ENCODE data around the gene ATP11A. TPM values are rescaled to one million over a fixed set of nuclear protein-coding genes. Genes with fewer than 3 reads are reported as not detected.

The ATP11A gene
- total and polyA plus RNA-seq, 9 donors = 6.6 to 72.7 (median 34.9) TPM

- 84 to 87% (median 86%) methylated on average over 17 of the region's 17 CpGs for WGBS, 3 donors
- TF ChIP-seq POLR2A (IDR thresholded peaks at IDR 0.05) = no peak
- no peak for TF ChIP-seq CTCF (IDR thresholded peaks at IDR 0.05)
- no peak for TF ChIP-seq EP300 (IDR thresholded peaks at IDR 0.05)
- H3K27ac ChIP-seq = no peak overlapping the region
- no peaks in the 10 kb centered on the region for H3K9me3 ChIP-seq
- intact Hi-C loops (cut with DNase I) = no loop called here
- no peak overlapping the region for H3K4me3 ChIP-seq
- no peaks in the 10 kb centered on the region for H3K36me3 ChIP-seq
- H3K27me3 ChIP-seq = no peaks in the 10 kb centered on the region
- H3K4me1 ChIP-seq (ENCODE audit: insufficient read depth) = peaks cover 9% of the 10 kb centered on the region
- peak in 1 of 5 donors; percentile 25 for DNase-seq
Observed at GRCh38 chr13:112726016-112726767, 36.4 kb downstream of the ATP11A start.

GRCh38 chr13:112727581-112727980 is 37.7 kb downstream of the ATP11A start:
- TF ChIP-seq POLR2A (IDR thresholded peaks at IDR 0.05) (no peak), CTCF (IDR thresholded peaks at IDR 0.05) (no peak), EP300 (IDR thresholded peaks at IDR 0.05) (no peak)
- no peaks in the 10 kb centered on the region for H3K27me3 ChIP-seq
- 94 to 96% (median 95%) methylated on average over 17 of the region's 17 CpGs for WGBS, 3 donors
- H3K4me3 ChIP-seq = no peak overlapping the region
- no peaks in the 10 kb centered on the region for H3K36me3 ChIP-seq
- H3K27ac ChIP-seq = no peak overlapping the region
- peak in 1 of 5 donors; percentile 27 for DNase-seq
- intact Hi-C loops (cut with DNase I) = no loop called here
- H3K4me1 ChIP-seq (ENCODE audit: insufficient read depth) = peaks cover 7% of the 10 kb centered on the region
- no peaks in the 10 kb centered on the region for H3K9me3 ChIP-seq

DNA sequence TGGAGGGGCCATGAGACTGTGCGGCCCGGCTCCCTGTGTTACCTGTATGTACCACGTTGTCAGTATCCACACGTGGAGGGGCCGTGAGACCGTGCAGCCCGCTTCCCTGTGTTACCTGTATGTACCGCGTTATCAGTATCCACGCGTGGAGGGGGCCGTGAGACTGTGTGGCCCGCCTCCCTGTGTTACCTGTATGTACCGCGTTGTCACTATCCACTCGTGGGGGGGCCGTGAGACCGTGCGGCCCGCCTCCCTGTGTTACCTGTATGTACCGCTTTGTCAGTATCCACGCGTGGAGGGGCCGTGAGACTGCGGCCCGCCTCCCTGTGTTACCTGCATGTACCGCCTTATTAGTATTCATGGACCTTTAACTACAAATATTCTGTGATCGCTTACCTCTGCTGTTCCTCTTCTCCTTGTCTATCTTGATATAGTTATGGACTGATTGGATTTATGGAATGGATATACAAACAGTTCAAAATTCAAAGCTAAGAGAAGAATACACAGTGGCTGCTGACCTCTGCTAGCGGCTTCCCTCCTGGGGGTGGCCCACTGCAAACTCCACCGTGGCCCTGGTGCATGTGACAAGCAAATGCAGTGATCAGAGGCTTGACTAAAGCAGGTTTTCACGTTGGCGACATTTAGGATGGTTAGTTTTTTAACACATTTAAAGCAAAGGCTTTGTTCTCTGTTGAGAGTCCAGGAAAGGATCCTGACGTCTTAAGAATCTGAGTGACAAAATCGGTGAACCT is 38.7 kb downstream of the ATP11A start:
- peak in 1 of 5 donors; percentile 12 for DNase-seq

DNA sequence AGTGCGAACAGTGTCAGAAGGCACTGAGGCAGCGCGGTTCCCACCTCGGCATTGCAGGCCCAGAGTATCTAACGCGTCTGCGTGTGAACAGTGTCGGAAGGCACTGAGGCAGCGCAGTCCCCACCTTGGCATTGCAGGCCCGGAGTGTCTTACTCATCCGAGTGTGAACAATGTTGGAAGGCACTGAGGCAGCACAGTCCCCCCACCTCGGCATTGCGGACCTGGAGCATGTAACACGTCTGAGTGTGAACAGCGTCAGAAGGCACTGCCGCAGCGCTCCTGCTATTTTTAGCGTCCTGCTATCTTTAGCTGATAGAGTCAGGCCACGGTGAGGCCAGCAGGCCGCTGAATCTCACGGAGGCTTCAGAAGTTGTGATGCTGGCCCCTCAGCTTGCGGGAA is 39.6 kb downstream of the ATP11A start:
- no peak for TF ChIP-seq CTCF (IDR thresholded peaks at IDR 0.05)
- TF ChIP-seq EP300 (IDR thresholded peaks at IDR 0.05) = no peak
- TF ChIP-seq POLR2A (IDR thresholded peaks at IDR 0.05) = no peak
- Histone ChIP-seq H3K9me3 (no peaks in the 10 kb centered on the region), H3K4me3 (no peak overlapping the region), H3K36me3 (no peaks in the 10 kb centered on the region), H3K27me3 (no peaks in the 10 kb centered on the region), H3K4me1 (ENCODE audit: insufficient read depth) (no peaks in the 10 kb centered on the region), H3K27ac (no peak overlapping the region)
- intact Hi-C loops (cut with DNase I) = no loop called here
- peak in 2 of 5 donors; percentile 26 to 29 for DNase-seq
- WGBS, 3 donors = 89 to 92% (median 90%) methylated on average over 22 of the region's 22 CpGs

More for the DNA sequence above, 38.7 kb downstream of the ATP11A start:
- Histone ChIP-seq H3K4me3 (no peak overlapping the region), H3K27ac (no peak overlapping the region), H3K27me3 (no peaks in the 10 kb centered on the region), H3K4me1 (ENCODE audit: insufficient read depth) (no peaks in the 10 kb centered on the region), H3K9me3 (no peaks in the 10 kb centered on the region), H3K36me3 (no peaks in the 10 kb centered on the region)
- TF ChIP-seq CTCF (IDR thresholded peaks at IDR 0.05) (no peak), EP300 (IDR thresholded peaks at IDR 0.05) (no peak), POLR2A (IDR thresholded peaks at IDR 0.05) (no peak)
- WGBS, 3 donors = 94 to 97% (median 96%) methylated on average over 34 of the region's 34 CpGs
- intact Hi-C loops (cut with DNase I) = no loop called here
